HCT116 (cell line): Measurements from ENCODE around the gene NRBP1. TPM values are rescaled to one million over a fixed set of nuclear protein-coding genes. Genes with fewer than 3 reads are reported as not detected.

ENCODE experiments used
- ATAC-seq: fragments of 200-7000 bp; cut with Tn5 transposase; 2 replicates; pipeline ENCODE4 v1.9.1; 2020; ENCODE audit warnings: mild to moderate bottlenecking, moderate library complexity
- BruUV-seq: library from RNA; stranded (reverse); fragments of 400-500 nt; replicated peaks from 2 replicates; lab custom pipeline; 2021; lab: Mats Ljungman, UMichigan
- CTCF ChIA-PET: fragments of 300-600 bp; sonication (Branson Sonifier 250); formaldehyde crosslinking; loops from one replicate; lab custom pipeline; 2021; ENCODE audit warnings: antibody characterized with exemption; lab: Charles Lee
- POLR2A ChIA-PET: fragments of 300-600, 350-600 bp; sonication (Branson Sonifier 250); formaldehyde crosslinking; loops from one replicate; lab custom pipeline; 2021; ENCODE audit warnings: antibody characterized with exemption; lab: Charles Lee
- RAD21 ChIA-PET, 2 experiments: fragments of 300-600 bp; sonication (Branson Sonifier 250); formaldehyde crosslinking; loops; one replicate each; lab custom pipeline; 2023; ENCODE audit warnings: low total read pairs in 2 of 2; ENCODE audit not compliant: uncharacterized antibody in 2 of 2, unreplicated experiment in 2 of 2, low non-redundant PET in 1 of 2; lab: Charles Lee
- DNase-seq: peaks from one replicate; pipeline ENCODE4 v3.0.0-alpha.2; 2010; ENCODE audit warnings: low read depth, low spot score
- H2AFZ ChIP-seq: fragments of 200-600 bp; shearing (Covaris generic), sonication (generic); 2 replicates; pipeline ENCODE4 v1.6.1; 2017; ENCODE audit warnings: low read depth, mixed run types, mixed read lengths, antibody characterized with exemption, low read length; ENCODE audit not compliant: poor library complexity, severe bottlenecking
- H3K27ac ChIP-seq: 2 replicates; pipeline ENCODE4 v1.5.1; 2012; ENCODE audit warnings: low read depth, low read length
- H3K27me3 ChIP-seq: fragments of 200-600 bp; sonication (generic); 2 replicates; pipeline ENCODE4 v1.6.1; 2016; ENCODE audit warnings: mixed run types, low read length, mixed read lengths; ENCODE audit not compliant: insufficient read depth
- H3K36me3 ChIP-seq, 2 experiments: fragments of 200-500 bp in 1 of 2; fragments of 200-600 bp in 1 of 2; sonication (Bioruptor generic) in 1 of 2; sonication (generic) in 1 of 2; 2 replicates each; pipeline versions ENCODE4 v1.5.1 to v1.6.1; 2014 to 2016; ENCODE audit warnings: low read length in 2 of 2, inconsistent platforms in 1 of 2, mixed read lengths in 1 of 2, mixed run types in 1 of 2; ENCODE audit not compliant: insufficient read depth in 2 of 2, control insufficient read depth in 1 of 2
- H3K4me1 ChIP-seq, 2 experiments: fragments of 200-600 bp in 1 of 2; sonication (generic) in 1 of 2; 2 replicates each; pipeline versions ENCODE4 v1.5.1 to v1.6.1; 2012 to 2017; ENCODE audit warnings: low read length in 2 of 2, inconsistent platforms in 1 of 2, mild to moderate bottlenecking in 1 of 2, mixed read lengths in 1 of 2, mixed run types in 1 of 2, moderate library complexity in 1 of 2; ENCODE audit not compliant: insufficient read depth in 2 of 2, control insufficient read depth in 1 of 2
- H3K4me2 ChIP-seq: fragments of 200-600 bp; sonication (generic); 2 replicates; pipeline ENCODE4 v1.6.1; 2017; ENCODE audit warnings: mixed run types, low read length, mixed read lengths
- H3K4me3 ChIP-seq, 2 experiments: fragments of 200-600 bp in 1 of 2; sonication (generic) in 1 of 2; replicated peaks in 1 of 2; 2 replicates each; pipeline ENCODE4 v1.5.1; 2011 to 2016; ENCODE audit warnings: low read length in 2 of 2, control low read depth in 1 of 2, low read depth in 1 of 2, mild to moderate bottlenecking in 1 of 2, mixed read lengths in 1 of 2, mixed run types in 1 of 2
- H3K79me2 ChIP-seq: fragments of 200-600 bp; sonication (generic); 2 replicates; pipeline ENCODE4 v1.6.1; 2017; ENCODE audit warnings: mild to moderate bottlenecking, mixed run types, low read length, moderate library complexity, mixed read lengths; ENCODE audit not compliant: insufficient read depth
- H3K9ac ChIP-seq: fragments of 200-600 bp; sonication (generic); 2 replicates; pipeline ENCODE4 v1.6.1; 2016; ENCODE audit warnings: low read length, mixed read lengths
- H3K9me2 ChIP-seq: fragments of 200-600 bp; sonication (generic), shearing (Covaris generic); 2 replicates; pipeline ENCODE4 v1.6.1; 2017; ENCODE audit warnings: mixed run types, mild to moderate bottlenecking, moderate library complexity; ENCODE audit not compliant: insufficient read depth
- H3K9me3 ChIP-seq, 2 experiments: fragments of 200-500 bp in 1 of 2; fragments of 200-600 bp in 1 of 2; sonication (Bioruptor generic) in 1 of 2; sonication (generic) in 1 of 2; 2 replicates each; pipeline ENCODE4 v1.6.1; 2014 to 2017; ENCODE audit warnings: low read length in 2 of 2, mixed read lengths in 2 of 2, inconsistent platforms in 1 of 2, low read depth in 1 of 2, mild to moderate bottlenecking in 1 of 2, mixed run types in 1 of 2, moderate library complexity in 1 of 2; ENCODE audit not compliant: control insufficient read depth in 1 of 2, insufficient read depth in 1 of 2
- H4K20me1 ChIP-seq: fragments of 200-600 bp; sonication (generic), shearing (Covaris generic); 2 replicates; pipeline ENCODE4 v1.6.1; 2017; ENCODE audit warnings: mixed run types, mild to moderate bottlenecking, moderate library complexity; ENCODE audit not compliant: insufficient read depth
- CBX3 ChIP-seq: IDR thresholded peaks from 2 replicates; pipeline ENCODE4 v1.6.1; 2012; ENCODE audit warnings: low read depth
- CEBPB ChIP-seq: IDR thresholded peaks from 2 replicates; pipeline ENCODE4 v1.6.1; 2012; ENCODE audit warnings: low read depth
- ELF1 ChIP-seq: IDR thresholded peaks from 2 replicates; pipeline ENCODE4 v1.6.1; 2012; ENCODE audit warnings: low read depth, borderline replicate concordance
- EZH2phosphoT487 ChIP-seq: fragments of 200-600 bp; IDR thresholded peaks from 2 replicates; pipeline ENCODE4 v1.6.1; 2018; ENCODE audit warnings: antibody characterized with exemption, borderline replicate concordance
- FOSL1 ChIP-seq: IDR thresholded peaks from 2 replicates; pipeline ENCODE4 v1.6.1; 2012; ENCODE audit warnings: low read depth
- JUND ChIP-seq: IDR thresholded peaks from 2 replicates; pipeline ENCODE4 v1.6.1; 2012
- POLR2A ChIP-seq: IDR thresholded peaks from 2 replicates; pipeline ENCODE4 v1.7.0; 2011; ENCODE audit warnings: borderline replicate concordance; ENCODE audit not compliant: insufficient read depth, insufficient read length; ENCODE audit errors: extremely low read depth
- POLR2AphosphoS5 ChIP-seq: IDR thresholded peaks from 2 replicates; pipeline ENCODE4 v1.6.1; 2011; ENCODE audit warnings: mild to moderate bottlenecking, low read depth, low read length, moderate library complexity
- SIN3A ChIP-seq: IDR thresholded peaks from 2 replicates; pipeline ENCODE4 v1.6.1; 2012; ENCODE audit warnings: low read depth
- SP1 ChIP-seq: IDR thresholded peaks from 2 replicates; pipeline ENCODE4 v1.6.1; 2012; ENCODE audit warnings: low read depth
- SRF ChIP-seq: IDR thresholded peaks from 2 replicates; pipeline ENCODE4 v1.6.1; 2012; ENCODE audit warnings: low read depth
- TCF7L2 ChIP-seq: IDR thresholded peaks from 2 replicates; pipeline ENCODE4 v1.7.0; 2011; ENCODE audit warnings: borderline replicate concordance, inconsistent platforms; ENCODE audit not compliant: insufficient read depth, insufficient read length; ENCODE audit errors: extremely low read depth
- YY1 ChIP-seq: IDR thresholded peaks from 2 replicates; pipeline ENCODE4 v1.6.1; 2011; ENCODE audit warnings: low read length, low read depth, moderate library complexity, mild to moderate bottlenecking; ENCODE audit not compliant: insufficient replicate concordance; ENCODE audit errors: extremely low read depth
- ZNF274 ChIP-seq: fragments of 200-500 bp; sonication (Bioruptor generic); IDR thresholded peaks from 2 replicates; pipeline ENCODE4 v1.6.1; 2014; ENCODE audit warnings: mild to moderate bottlenecking, low read depth, low read length, inconsistent platforms
- intact Hi-C: fragments of 100-400 bp; cut with micrococcal nuclease; formaldehyde crosslinking; loops from 2 replicates; pipeline ENCODE4 v1.10.0; 2022
- total RNA-seq: library from RNA; stranded (reverse); gene quantifications from one replicate; pipeline ENCODE4 v1.2.1, GENCODE V29; 2021; ENCODE audit not compliant: unreplicated experiment
- TF ChIP-seq, protein P1 (sequence below): IDR thresholded peaks from 2 replicates; pipeline ENCODE4 v1.6.1; 2012
- TF ChIP-seq, protein P2 (sequence below): IDR thresholded peaks from 2 replicates; pipeline ENCODE4 v1.6.1; 2012; ENCODE audit warnings: low read depth
- TF ChIP-seq, protein P3 (sequence below): IDR thresholded peaks from 2 replicates; pipeline ENCODE4 v1.6.1; 2011; ENCODE audit warnings: mild to moderate bottlenecking, low read length, moderate library complexity; ENCODE audit not compliant: insufficient replicate concordance; ENCODE audit errors: extremely low read depth
- TF ChIP-seq, protein P4 (sequence below): IDR thresholded peaks from 2 replicates; pipeline ENCODE4 v1.6.1; 2012
- TF ChIP-seq, protein P5 (sequence below), 3 experiments: fragments of 200-600 bp in 1 of 3; sonication (generic) in 1 of 3; IDR thresholded peaks in 2 of 3; conservative IDR thresholded peaks in 1 of 3; 2 replicates each; pipeline ENCODE4 v1.5.1; 2012 to 2017; ENCODE audit warnings: low read depth in 2 of 3, low read length in 2 of 3, antibody characterized with exemption in 1 of 3, borderline replicate concordance in 1 of 3, control low read depth in 1 of 3, mild to moderate bottlenecking in 1 of 3, mixed read lengths in 1 of 3, mixed run types in 1 of 3, moderate library complexity in 1 of 3; ENCODE audit not compliant: insufficient read depth in 1 of 3

NRBP1 gene
- total RNA-seq, 1 experiment from 2014 or later, result 79.1 TPM

DNA sequence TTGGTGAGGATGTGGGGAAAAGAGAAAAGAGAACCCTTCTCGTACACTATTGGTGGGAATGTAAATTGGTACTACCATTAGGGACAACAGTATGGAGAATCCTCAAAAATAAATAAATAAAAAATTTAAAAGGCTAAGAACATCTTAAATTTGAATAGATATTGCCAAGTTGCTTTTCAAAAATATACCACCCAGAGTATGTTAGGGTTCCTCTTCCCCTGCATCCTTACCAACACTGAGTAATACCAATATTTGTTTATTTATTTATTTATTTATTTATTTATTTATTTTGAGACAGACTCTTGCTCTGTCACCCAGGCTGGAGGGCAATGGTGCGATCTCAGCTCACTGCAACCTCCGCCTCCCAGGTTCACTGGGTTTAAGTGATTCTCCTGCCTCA, 5.5 kb upstream of the NRBP1 start:
- intact Hi-C loops, result loop anchor here (10.0 kb wide), 1 partner anchor 162 kb away; the partner anchor contains the start of gene ZNF512
- Histone ChIP-seq H3K4me3 (no peak overlapping the region), H4K20me1 (no peaks in the 10 kb centered on the region), H3K4me1 (peaks cover 7 to 11% of the 10 kb centered on the region in 2 experiments; a peak in 3 of 4 replicates), H3K27ac (no peak overlapping the region), H3K36me3 (no peaks in the 10 kb centered on the region), H2AFZ (no peak overlapping the region), H3K79me2 (no peaks in the 10 kb centered on the region), H3K27me3 (no peaks in the 10 kb centered on the region), H3K4me2 (no peak overlapping the region), H3K9me3 (no peaks in the 10 kb centered on the region), H3K9ac (no peak overlapping the region), H3K9me2 (no peaks in the 10 kb centered on the region)
- no TSS peak for BruUV-seq
- POLR2A ChIA-PET, result no interaction called here
- RAD21 ChIA-PET, result no interaction called here
- ATAC-seq, result no peak
- no peak for TF ChIP-seq SP1
- TF ChIP-seq POLR2AphosphoS5, result no peak
- TF ChIP-seq ELF1, result no peak
- no peak for TF ChIP-seq POLR2A
- TF ChIP-seq, protein P1, sequence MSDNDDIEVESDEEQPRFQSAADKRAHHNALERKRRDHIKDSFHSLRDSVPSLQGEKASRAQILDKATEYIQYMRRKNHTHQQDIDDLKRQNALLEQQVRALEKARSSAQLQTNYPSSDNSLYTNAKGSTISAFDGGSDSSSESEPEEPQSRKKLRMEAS, result no peak
- no peak for TF ChIP-seq FOSL1
- TF ChIP-seq SIN3A, result no peak
- no peak for TF ChIP-seq JUND
- TF ChIP-seq CBX3, result no peak
- TF ChIP-seq, protein P2, sequence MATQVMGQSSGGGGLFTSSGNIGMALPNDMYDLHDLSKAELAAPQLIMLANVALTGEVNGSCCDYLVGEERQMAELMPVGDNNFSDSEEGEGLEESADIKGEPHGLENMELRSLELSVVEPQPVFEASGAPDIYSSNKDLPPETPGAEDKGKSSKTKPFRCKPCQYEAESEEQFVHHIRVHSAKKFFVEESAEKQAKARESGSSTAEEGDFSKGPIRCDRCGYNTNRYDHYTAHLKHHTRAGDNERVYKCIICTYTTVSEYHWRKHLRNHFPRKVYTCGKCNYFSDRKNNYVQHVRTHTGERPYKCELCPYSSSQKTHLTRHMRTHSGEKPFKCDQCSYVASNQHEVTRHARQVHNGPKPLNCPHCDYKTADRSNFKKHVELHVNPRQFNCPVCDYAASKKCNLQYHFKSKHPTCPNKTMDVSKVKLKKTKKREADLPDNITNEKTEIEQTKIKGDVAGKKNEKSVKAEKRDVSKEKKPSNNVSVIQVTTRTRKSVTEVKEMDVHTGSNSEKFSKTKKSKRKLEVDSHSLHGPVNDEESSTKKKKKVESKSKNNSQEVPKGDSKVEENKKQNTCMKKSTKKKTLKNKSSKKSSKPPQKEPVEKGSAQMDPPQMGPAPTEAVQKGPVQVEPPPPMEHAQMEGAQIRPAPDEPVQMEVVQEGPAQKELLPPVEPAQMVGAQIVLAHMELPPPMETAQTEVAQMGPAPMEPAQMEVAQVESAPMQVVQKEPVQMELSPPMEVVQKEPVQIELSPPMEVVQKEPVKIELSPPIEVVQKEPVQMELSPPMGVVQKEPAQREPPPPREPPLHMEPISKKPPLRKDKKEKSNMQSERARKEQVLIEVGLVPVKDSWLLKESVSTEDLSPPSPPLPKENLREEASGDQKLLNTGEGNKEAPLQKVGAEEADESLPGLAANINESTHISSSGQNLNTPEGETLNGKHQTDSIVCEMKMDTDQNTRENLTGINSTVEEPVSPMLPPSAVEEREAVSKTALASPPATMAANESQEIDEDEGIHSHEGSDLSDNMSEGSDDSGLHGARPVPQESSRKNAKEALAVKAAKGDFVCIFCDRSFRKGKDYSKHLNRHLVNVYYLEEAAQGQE, result no peak
- TF ChIP-seq, protein P3, sequence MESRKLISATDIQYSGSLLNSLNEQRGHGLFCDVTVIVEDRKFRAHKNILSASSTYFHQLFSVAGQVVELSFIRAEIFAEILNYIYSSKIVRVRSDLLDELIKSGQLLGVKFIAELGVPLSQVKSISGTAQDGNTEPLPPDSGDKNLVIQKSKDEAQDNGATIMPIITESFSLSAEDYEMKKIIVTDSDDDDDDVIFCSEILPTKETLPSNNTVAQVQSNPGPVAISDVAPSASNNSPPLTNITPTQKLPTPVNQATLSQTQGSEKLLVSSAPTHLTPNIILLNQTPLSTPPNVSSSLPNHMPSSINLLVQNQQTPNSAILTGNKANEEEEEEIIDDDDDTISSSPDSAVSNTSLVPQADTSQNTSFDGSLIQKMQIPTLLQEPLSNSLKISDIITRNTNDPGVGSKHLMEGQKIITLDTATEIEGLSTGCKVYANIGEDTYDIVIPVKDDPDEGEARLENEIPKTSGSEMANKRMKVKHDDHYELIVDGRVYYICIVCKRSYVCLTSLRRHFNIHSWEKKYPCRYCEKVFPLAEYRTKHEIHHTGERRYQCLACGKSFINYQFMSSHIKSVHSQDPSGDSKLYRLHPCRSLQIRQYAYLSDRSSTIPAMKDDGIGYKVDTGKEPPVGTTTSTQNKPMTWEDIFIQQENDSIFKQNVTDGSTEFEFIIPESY, result no peak
- TF ChIP-seq ZNF274, result no peak
- no peak for TF ChIP-seq SRF
- TF ChIP-seq CEBPB, result no peak
- TF ChIP-seq, protein P4, sequence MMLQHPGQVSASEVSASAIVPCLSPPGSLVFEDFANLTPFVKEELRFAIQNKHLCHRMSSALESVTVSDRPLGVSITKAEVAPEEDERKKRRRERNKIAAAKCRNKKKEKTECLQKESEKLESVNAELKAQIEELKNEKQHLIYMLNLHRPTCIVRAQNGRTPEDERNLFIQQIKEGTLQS, result no peak
- no peak for TF ChIP-seq TCF7L2
- TF ChIP-seq, protein P5, sequence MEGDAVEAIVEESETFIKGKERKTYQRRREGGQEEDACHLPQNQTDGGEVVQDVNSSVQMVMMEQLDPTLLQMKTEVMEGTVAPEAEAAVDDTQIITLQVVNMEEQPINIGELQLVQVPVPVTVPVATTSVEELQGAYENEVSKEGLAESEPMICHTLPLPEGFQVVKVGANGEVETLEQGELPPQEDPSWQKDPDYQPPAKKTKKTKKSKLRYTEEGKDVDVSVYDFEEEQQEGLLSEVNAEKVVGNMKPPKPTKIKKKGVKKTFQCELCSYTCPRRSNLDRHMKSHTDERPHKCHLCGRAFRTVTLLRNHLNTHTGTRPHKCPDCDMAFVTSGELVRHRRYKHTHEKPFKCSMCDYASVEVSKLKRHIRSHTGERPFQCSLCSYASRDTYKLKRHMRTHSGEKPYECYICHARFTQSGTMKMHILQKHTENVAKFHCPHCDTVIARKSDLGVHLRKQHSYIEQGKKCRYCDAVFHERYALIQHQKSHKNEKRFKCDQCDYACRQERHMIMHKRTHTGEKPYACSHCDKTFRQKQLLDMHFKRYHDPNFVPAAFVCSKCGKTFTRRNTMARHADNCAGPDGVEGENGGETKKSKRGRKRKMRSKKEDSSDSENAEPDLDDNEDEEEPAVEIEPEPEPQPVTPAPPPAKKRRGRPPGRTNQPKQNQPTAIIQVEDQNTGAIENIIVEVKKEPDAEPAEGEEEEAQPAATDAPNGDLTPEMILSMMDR (IDR thresholded peaks at IDR 0.05 in 2 of 3, conservative IDR thresholded peaks at IDR 0.05 in 1 of 3; ENCODE audit: borderline replicate concordance in 1 of 3, insufficient read depth in 1 of 3, low read depth in 2 of 3, low read length in 2 of 3), result no peak
- no peak for TF ChIP-seq YY1
- no peak for TF ChIP-seq EZH2phosphoT487
- CTCF ChIA-PET, result no interaction called here
- DNase-seq, result no peak
